ENCODE measurements around the gene AIF1.

The AIF1 gene

GRCh38 chr6:31617010-31617409 is 2.0 kb downstream of the AIF1 start:
- Histone ChIP-seq H3K9ac (ENCODE audit: low read length) (no peak overlapping the region), H3K36me3 (ENCODE audit: control insufficient read depth, insufficient read depth, low read length) (no peaks in the 10 kb centered on the region), H3K27me3 (ENCODE audit: control insufficient read depth, insufficient read depth, low read length) (no peaks in the 10 kb centered on the region), H3K4me1 (ENCODE audit: control insufficient read depth, insufficient read depth, low read length) (peaks cover 9% of the 10 kb centered on the region), H3K4me3 (ENCODE audit: low read length) (no peak overlapping the region), H3K9me3 (ENCODE audit: control insufficient read depth, low read length) (no peaks in the 10 kb centered on the region)

DNA sequence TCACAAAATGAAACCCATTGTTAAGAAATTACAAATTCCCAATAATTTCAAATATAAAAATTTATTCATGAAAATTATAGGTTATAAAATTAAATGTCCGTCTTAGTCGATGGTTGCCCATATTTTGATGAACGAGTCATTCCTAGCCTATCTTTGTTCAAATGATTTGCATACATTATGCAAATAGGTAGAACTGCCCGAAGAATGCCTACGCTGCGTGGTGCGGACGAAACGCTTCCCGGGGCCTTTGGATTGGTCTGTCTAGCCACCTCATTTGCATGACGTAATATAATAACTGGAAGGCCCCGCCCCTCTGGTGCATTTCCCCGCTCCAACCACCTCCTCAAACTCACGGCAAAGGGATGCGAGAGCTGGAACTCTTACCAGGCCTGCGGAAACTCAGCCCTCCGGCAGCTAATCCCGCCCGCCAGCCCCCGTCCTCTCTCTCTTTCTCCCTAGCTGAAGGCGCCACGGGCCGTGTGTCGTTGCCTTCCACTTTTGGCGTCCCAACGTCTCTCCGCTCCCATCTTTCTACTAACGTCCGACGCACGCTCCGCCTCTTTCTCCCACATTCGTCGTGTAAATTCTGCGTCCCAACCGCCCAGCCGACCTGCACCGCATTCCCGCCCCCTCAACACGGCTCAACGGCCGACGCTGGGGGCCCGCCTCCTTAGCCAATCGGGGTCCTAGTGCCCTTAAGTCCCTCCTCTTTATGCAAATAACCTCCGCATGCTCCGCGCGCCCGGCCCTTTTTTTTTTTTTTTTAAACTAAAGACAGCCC is 5.0 kb downstream of the AIF1 start:
- peak overlapping the region; percentile 77 for H3K9ac ChIP-seq (ENCODE audit: low read length)
- H3K9me3 ChIP-seq (ENCODE audit: control insufficient read depth, low read length), result no peaks in the 10 kb centered on the region
- H3K36me3 ChIP-seq (ENCODE audit: control insufficient read depth, insufficient read depth, low read length), result peaks cover under 1% of the 10 kb centered on the region
- H3K27me3 ChIP-seq (ENCODE audit: control insufficient read depth, insufficient read depth, low read length), result no peaks in the 10 kb centered on the region
- peaks cover 19% of the 10 kb centered on the region for H3K4me1 ChIP-seq (ENCODE audit: control insufficient read depth, insufficient read depth, low read length)
- H3K4me3 ChIP-seq (ENCODE audit: low read length), result peak overlapping the region; percentile 67

- Histone ChIP-seq H3K36me3 (ENCODE audit: control insufficient read depth, insufficient read depth, low read length) (peaks cover 8% of the 10 kb centered on the region), H3K9ac (ENCODE audit: low read length) (peak within 1 kb of the TSS; percentile 98), H3K4me1 (ENCODE audit: control insufficient read depth, insufficient read depth, low read length) (peaks cover 19% of the 10 kb centered on the region), H3K4me3 (ENCODE audit: low read length) (peak within 1 kb of the TSS; percentile 82), H3K9me3 (ENCODE audit: control insufficient read depth, low read length) (no peaks in the 10 kb centered on the region), H3K27me3 (ENCODE audit: control insufficient read depth, insufficient read depth, low read length) (no peaks in the 10 kb centered on the region)
These were observed 5.7 kb downstream of the AIF1 start, which contains the start of gene PRRC2A for GRCh38 chr6:31620586-31621319. Gene PRRC2A (plus strand): TSS chr6:31620715. CDS start chr6:31622790, 2,075 bp downstream.

GRCh38 chr6:31621320-31621939 is 6.4 kb downstream of the AIF1 start:
- peak overlapping the region; percentile 82 for H3K4me3 ChIP-seq (ENCODE audit: low read length)
- H3K36me3 ChIP-seq (ENCODE audit: control insufficient read depth, insufficient read depth, low read length), result peaks cover 10% of the 10 kb centered on the region
- H3K27me3 ChIP-seq (ENCODE audit: control insufficient read depth, insufficient read depth, low read length), result no peaks in the 10 kb centered on the region
- peaks cover 19% of the 10 kb centered on the region for H3K4me1 ChIP-seq (ENCODE audit: control insufficient read depth, insufficient read depth, low read length)
- H3K9ac ChIP-seq (ENCODE audit: low read length), result peak overlapping the region; percentile 98
- H3K9me3 ChIP-seq (ENCODE audit: control insufficient read depth, low read length), result no peaks in the 10 kb centered on the region

DNA sequence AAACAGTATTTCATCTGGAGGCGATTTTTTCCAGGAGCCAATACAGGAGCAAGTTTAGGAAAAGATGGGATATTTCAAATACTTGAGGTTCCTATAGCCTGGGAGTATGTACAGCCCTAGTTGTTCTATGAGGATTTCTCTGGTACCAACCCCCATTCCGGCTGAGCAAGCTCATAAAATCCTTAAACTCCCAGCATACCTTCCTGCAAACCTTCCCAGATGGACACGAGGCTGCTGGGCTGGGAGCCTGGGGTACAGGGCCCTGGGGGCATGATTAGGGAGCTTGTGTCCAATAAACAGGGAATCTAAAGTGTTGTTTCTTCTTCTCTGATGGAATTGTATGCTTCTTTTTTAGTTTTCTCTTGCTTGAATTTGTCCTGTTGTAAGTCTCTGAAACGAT is 7.0 kb downstream of the AIF1 start:
- Histone ChIP-seq H3K4me1 (ENCODE audit: control insufficient read depth, insufficient read depth, low read length) (peaks cover 19% of the 10 kb centered on the region), H3K36me3 (ENCODE audit: control insufficient read depth, insufficient read depth, low read length) (peaks cover 13% of the 10 kb centered on the region), H3K27me3 (ENCODE audit: control insufficient read depth, insufficient read depth, low read length) (no peaks in the 10 kb centered on the region), H3K9me3 (ENCODE audit: control insufficient read depth, low read length) (no peaks in the 10 kb centered on the region), H3K4me3 (ENCODE audit: low read length) (peak overlapping the region; percentile 82), H3K9ac (ENCODE audit: low read length) (peak overlapping the region; percentile 98)

- H3K9me3 ChIP-seq (ENCODE audit: control insufficient read depth, low read length), result no peaks in the 10 kb centered on the region
- H3K9ac ChIP-seq (ENCODE audit: low read length), result peak overlapping the region; percentile 98
- no peaks in the 10 kb centered on the region for H3K27me3 ChIP-seq (ENCODE audit: control insufficient read depth, insufficient read depth, low read length)
- peaks cover 17% of the 10 kb centered on the region for H3K36me3 ChIP-seq (ENCODE audit: control insufficient read depth, insufficient read depth, low read length)
- H3K4me3 ChIP-seq (ENCODE audit: low read length), result no peak overlapping the region
- H3K4me1 ChIP-seq (ENCODE audit: control insufficient read depth, insufficient read depth, low read length), result peaks cover 19% of the 10 kb centered on the region
These were observed 7.7 kb downstream of the AIF1 start for GRCh38 chr6:31622684-31623091.

DNA sequence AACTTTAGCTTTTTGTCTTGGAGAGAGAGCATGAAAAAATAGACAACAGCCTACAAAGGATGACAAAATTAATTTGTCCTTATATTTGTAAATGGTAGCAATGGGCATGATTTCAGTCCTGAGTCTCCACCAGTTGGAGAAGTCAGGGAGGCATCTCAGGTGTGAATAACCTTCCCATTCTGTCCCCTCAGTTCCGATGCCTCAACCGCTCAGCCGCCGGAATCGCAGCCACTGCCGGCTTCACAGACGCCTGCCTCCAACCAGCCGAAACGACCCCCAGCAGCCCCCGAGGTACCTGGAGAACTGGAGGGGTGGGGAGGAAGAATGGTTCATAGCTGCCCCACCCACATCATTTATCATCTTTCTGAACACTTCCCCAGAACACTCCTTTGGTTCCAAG is 9.0 kb downstream of the AIF1 start:
- Histone ChIP-seq H3K27me3 (ENCODE audit: control insufficient read depth, insufficient read depth, low read length) (no peaks in the 10 kb centered on the region), H3K36me3 (ENCODE audit: control insufficient read depth, insufficient read depth, low read length) (peaks cover 21% of the 10 kb centered on the region), H3K4me1 (ENCODE audit: control insufficient read depth, insufficient read depth, low read length) (peaks cover 19% of the 10 kb centered on the region), H3K4me3 (ENCODE audit: low read length) (no peak overlapping the region), H3K9ac (ENCODE audit: low read length) (no peak overlapping the region), H3K9me3 (ENCODE audit: control insufficient read depth, low read length) (no peaks in the 10 kb centered on the region)

DNA sequence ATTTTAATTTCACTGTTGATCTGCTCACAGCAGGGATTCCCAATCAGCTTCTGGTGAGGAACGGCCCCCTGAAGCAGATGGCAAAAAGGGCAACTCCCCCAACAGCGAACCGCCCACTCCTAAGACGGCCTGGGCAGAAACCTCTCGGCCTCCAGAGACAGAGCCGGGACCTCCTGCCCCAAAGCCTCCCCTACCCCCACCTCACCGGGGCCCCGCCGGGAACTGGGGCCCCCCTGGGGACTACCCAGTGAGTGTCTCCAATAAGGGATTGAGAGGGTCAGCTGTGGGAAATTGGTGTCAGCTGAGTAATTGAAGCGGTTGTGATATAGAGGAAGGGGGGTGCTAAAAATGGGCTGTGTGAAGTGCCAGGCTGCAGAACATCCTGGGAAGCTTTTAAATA is 11.9 kb downstream of the AIF1 start:
- no peak overlapping the region for H3K4me3 ChIP-seq (ENCODE audit: low read length)
- H3K9me3 ChIP-seq (ENCODE audit: control insufficient read depth, low read length), result no peaks in the 10 kb centered on the region
- peaks cover 10% of the 10 kb centered on the region for H3K4me1 ChIP-seq (ENCODE audit: control insufficient read depth, insufficient read depth, low read length)
- H3K27me3 ChIP-seq (ENCODE audit: control insufficient read depth, insufficient read depth, low read length), result no peaks in the 10 kb centered on the region
- H3K36me3 ChIP-seq (ENCODE audit: control insufficient read depth, insufficient read depth, low read length), result peaks cover 30% of the 10 kb centered on the region
- no peak overlapping the region for H3K9ac ChIP-seq (ENCODE audit: low read length)

- Histone ChIP-seq H3K9ac (ENCODE audit: low read length) (no peak overlapping the region), H3K36me3 (ENCODE audit: control insufficient read depth, insufficient read depth, low read length) (peaks cover 33% of the 10 kb centered on the region), H3K9me3 (ENCODE audit: control insufficient read depth, low read length) (no peaks in the 10 kb centered on the region), H3K4me1 (ENCODE audit: control insufficient read depth, insufficient read depth, low read length) (peaks cover 2% of the 10 kb centered on the region), H3K27me3 (ENCODE audit: control insufficient read depth, insufficient read depth, low read length) (no peaks in the 10 kb centered on the region), H3K4me3 (ENCODE audit: low read length) (no peak overlapping the region)
These were observed 12.8 kb downstream of the AIF1 start for GRCh38 chr6:31627690-31628287.

DNA sequence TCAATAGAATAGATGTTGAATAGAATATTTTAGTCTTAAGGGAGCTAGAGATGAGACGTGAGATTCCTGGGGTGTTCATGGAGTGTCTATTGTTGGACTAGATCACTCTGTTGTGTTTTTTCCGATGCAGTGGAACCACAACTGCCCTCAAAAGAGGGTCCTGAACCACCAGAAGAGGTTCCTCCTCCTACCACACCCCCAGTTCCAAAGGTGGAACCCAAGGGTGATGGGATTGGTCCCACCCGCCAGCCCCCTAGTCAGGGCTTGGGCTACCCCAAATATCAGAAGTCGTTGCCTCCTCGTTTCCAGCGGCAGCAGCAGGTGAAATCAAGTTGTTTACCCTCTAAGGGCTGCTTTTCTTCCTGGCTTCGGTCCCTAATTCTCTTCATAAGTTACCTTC is 14.0 kb downstream of the AIF1 start:
- Histone ChIP-seq H3K9ac (ENCODE audit: low read length) (no peak overlapping the region), H3K9me3 (ENCODE audit: control insufficient read depth, low read length) (no peaks in the 10 kb centered on the region), H3K36me3 (ENCODE audit: control insufficient read depth, insufficient read depth, low read length) (peaks cover 33% of the 10 kb centered on the region), H3K4me1 (ENCODE audit: control insufficient read depth, insufficient read depth, low read length) (no peaks in the 10 kb centered on the region), H3K27me3 (ENCODE audit: control insufficient read depth, insufficient read depth, low read length) (no peaks in the 10 kb centered on the region), H3K4me3 (ENCODE audit: low read length) (no peak overlapping the region)

- Histone ChIP-seq H3K4me1 (ENCODE audit: control insufficient read depth, insufficient read depth, low read length) (no peaks in the 10 kb centered on the region), H3K9me3 (ENCODE audit: control insufficient read depth, low read length) (no peaks in the 10 kb centered on the region), H3K27me3 (ENCODE audit: control insufficient read depth, insufficient read depth, low read length) (no peaks in the 10 kb centered on the region), H3K36me3 (ENCODE audit: control insufficient read depth, insufficient read depth, low read length) (peaks cover 29% of the 10 kb centered on the region), H3K4me3 (ENCODE audit: low read length) (no peak overlapping the region), H3K9ac (ENCODE audit: low read length) (no peak overlapping the region)
These were observed 15.3 kb downstream of the AIF1 start for GRCh38 chr6:31630177-31630934.

Measured in mucosa of stomach (tissue), 1 donor.